ENCODE data around the gene LRRC4B.

- TF ChIP-seq CTCF (IDR thresholded peaks at IDR 0.05) (no peak), POLR2A (IDR thresholded peaks at IDR 0.05) (no peak)
Observed at GRCh38 chr19:50475736-50476223, 92.5 kb downstream of the LRRC4B start.
